Colonic mucosa (tissue), 4 donors: ENCODE results near the gene BRD7. TPM values are rescaled to one million over a fixed set of nuclear protein-coding genes. Genes with fewer than 3 reads are reported as not detected.

Experiments
- DNase-seq: peaks from one replicate; pipeline ENCODE4 v3.0.0-alpha.2; 2020
- H3K27ac ChIP-seq: fragments of 200-600 bp; one replicate; pipeline ENCODE4 v1.8.0; 2021
- H3K27me3 ChIP-seq: fragments of 200-600 bp; one replicate; pipeline ENCODE4 v1.8.0; 2021
- H3K36me3 ChIP-seq: fragments of 200-600 bp; one replicate; pipeline ENCODE4 v1.8.0; 2021
- H3K4me1 ChIP-seq: fragments of 200-600 bp; one replicate; pipeline ENCODE4 v1.8.0; 2021; ENCODE audit warnings: mild to moderate bottlenecking
- H3K4me3 ChIP-seq: fragments of 200-600 bp; one replicate; pipeline ENCODE4 v1.8.0; 2021
- H3K9ac ChIP-seq, 2 donors: one replicate each; pipeline ENCODE4 v1.7.0; 2013; ENCODE audit warnings: control low read depth in 2 of 2, low read depth in 2 of 2, low read length in 2 of 2
- H3K9me3 ChIP-seq: fragments of 200-600 bp; one replicate; pipeline ENCODE4 v1.8.0; 2021
- CTCF ChIP-seq: fragments of 200-600 bp; IDR thresholded peaks from one replicate; pipeline ENCODE4 v1.8.0; 2022; ENCODE audit warnings: antibody characterized with exemption, mild to moderate bottlenecking
- intact Hi-C: fragments of 100-400 bp; cut with DNase I; formaldehyde crosslinking; loops from one replicate; pipeline ENCODE4 v1.14.1; 2022
- total RNA-seq, 2 donors: library from RNA; stranded (reverse); fragmentation: NEBNext Ultra II Directional in 1 of 2; extraction: Animal tissue kit (Norgen Biotek cat#: 25700) in 1 of 2; gene quantifications; one replicate each; pipeline ENCODE4 v1.2.1, GENCODE V29; 2021
- donor health status: healthy.
- donor health status: DM: no; HTN: no; CAD: no.
- donor health status: DM: no; HTN: no; CAD: no.

Gene BRD7
- total RNA-seq, 2 donors from 2014 or later = 69.9 to 76.3 TPM

GRCh38 chr16:50407351-50407750 is 38.6 kb upstream of the BRD7 start:
- intact Hi-C loops = no loop called here
- Histone ChIP-seq H3K4me1 (no peaks in the 10 kb centered on the region), H3K27ac (no peak overlapping the region), H3K4me3 (no peak overlapping the region), H3K9ac (no peak overlapping the region), H3K27me3 (no peaks in the 10 kb centered on the region), H3K36me3 (no peaks in the 10 kb centered on the region), H3K9me3 (no peaks in the 10 kb centered on the region)
- DNase-seq = no peak
- no peak for TF ChIP-seq CTCF

GRCh38 chr16:50403491-50403890 is 34.7 kb upstream of the BRD7 start:
- intact Hi-C loops = no loop called here
- no peak overlapping the region for H3K4me3 ChIP-seq
- H3K27ac ChIP-seq = no peak overlapping the region
- no peaks in the 10 kb centered on the region for H3K27me3 ChIP-seq
- no peak for DNase-seq
- no peak overlapping the region for H3K9ac ChIP-seq
- no peaks in the 10 kb centered on the region for H3K9me3 ChIP-seq
- no peaks in the 10 kb centered on the region for H3K4me1 ChIP-seq
- no peak for TF ChIP-seq CTCF
- no peaks in the 10 kb centered on the region for H3K36me3 ChIP-seq

GRCh38 chr16:50402298-50402895 is 33.6 kb upstream of the BRD7 start:
- H3K9ac ChIP-seq = no peak overlapping the region
- no peak for TF ChIP-seq CTCF
- H3K4me3 ChIP-seq = no peak overlapping the region
- DNase-seq = no peak
- H3K36me3 ChIP-seq = no peaks in the 10 kb centered on the region
- intact Hi-C loops = no loop called here
- no peaks in the 10 kb centered on the region for H3K27me3 ChIP-seq
- no peak overlapping the region for H3K27ac ChIP-seq
- H3K4me1 ChIP-seq = no peaks in the 10 kb centered on the region
- H3K9me3 ChIP-seq = no peaks in the 10 kb centered on the region

GRCh38 chr16:50401355-50401754 is 32.6 kb upstream of the BRD7 start:
- no peak overlapping the region for H3K27ac ChIP-seq
- H3K4me1 ChIP-seq = no peaks in the 10 kb centered on the region
- H3K36me3 ChIP-seq = no peaks in the 10 kb centered on the region
- intact Hi-C loops = no loop called here
- no peaks in the 10 kb centered on the region for H3K9me3 ChIP-seq
- no peaks in the 10 kb centered on the region for H3K27me3 ChIP-seq
- H3K9ac ChIP-seq = no peak overlapping the region
- no peak for DNase-seq
- TF ChIP-seq CTCF = no peak
- H3K4me3 ChIP-seq = no peak overlapping the region

GRCh38 chr16:50400967-50401348 is 32.2 kb upstream of the BRD7 start:
- Histone ChIP-seq H3K27ac (no peak overlapping the region), H3K9me3 (no peaks in the 10 kb centered on the region)

More at GRCh38 chr16:50400967-50401348, 32.2 kb upstream of the BRD7 start:
- no peaks in the 10 kb centered on the region for H3K36me3 ChIP-seq
- TF ChIP-seq CTCF = no peak
- intact Hi-C loops = no loop called here
- no peak for DNase-seq
- no peak overlapping the region for H3K4me3 ChIP-seq
- H3K4me1 ChIP-seq = no peaks in the 10 kb centered on the region
- H3K27me3 ChIP-seq = no peaks in the 10 kb centered on the region
- H3K9ac ChIP-seq = no peak overlapping the region
